SH-SY5Y (cell line): ENCODE data around the gene USP25.

Experiments
- GATA2 ChIP-seq: IDR thresholded peaks from 2 replicates; pipeline ENCODE4 v1.6.1; 2011; ENCODE audit warnings: mild to moderate bottlenecking, low read depth, low read length
- GATA3 ChIP-seq: IDR thresholded peaks from 2 replicates; pipeline ENCODE4 v1.6.1; 2011; ENCODE audit warnings: low read depth, mild to moderate bottlenecking, low read length, moderate library complexity

The USP25 gene, protein sequence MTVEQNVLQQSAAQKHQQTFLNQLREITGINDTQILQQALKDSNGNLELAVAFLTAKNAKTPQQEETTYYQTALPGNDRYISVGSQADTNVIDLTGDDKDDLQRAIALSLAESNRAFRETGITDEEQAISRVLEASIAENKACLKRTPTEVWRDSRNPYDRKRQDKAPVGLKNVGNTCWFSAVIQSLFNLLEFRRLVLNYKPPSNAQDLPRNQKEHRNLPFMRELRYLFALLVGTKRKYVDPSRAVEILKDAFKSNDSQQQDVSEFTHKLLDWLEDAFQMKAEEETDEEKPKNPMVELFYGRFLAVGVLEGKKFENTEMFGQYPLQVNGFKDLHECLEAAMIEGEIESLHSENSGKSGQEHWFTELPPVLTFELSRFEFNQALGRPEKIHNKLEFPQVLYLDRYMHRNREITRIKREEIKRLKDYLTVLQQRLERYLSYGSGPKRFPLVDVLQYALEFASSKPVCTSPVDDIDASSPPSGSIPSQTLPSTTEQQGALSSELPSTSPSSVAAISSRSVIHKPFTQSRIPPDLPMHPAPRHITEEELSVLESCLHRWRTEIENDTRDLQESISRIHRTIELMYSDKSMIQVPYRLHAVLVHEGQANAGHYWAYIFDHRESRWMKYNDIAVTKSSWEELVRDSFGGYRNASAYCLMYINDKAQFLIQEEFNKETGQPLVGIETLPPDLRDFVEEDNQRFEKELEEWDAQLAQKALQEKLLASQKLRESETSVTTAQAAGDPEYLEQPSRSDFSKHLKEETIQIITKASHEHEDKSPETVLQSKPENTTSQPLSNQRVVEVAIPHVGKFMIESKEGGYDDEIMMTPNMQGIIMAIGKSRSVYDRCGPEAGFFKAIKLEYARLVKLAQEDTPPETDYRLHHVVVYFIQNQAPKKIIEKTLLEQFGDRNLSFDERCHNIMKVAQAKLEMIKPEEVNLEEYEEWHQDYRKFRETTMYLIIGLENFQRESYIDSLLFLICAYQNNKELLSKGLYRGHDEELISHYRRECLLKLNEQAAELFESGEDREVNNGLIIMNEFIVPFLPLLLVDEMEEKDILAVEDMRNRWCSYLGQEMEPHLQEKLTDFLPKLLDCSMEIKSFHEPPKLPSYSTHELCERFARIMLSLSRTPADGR

DNA sequence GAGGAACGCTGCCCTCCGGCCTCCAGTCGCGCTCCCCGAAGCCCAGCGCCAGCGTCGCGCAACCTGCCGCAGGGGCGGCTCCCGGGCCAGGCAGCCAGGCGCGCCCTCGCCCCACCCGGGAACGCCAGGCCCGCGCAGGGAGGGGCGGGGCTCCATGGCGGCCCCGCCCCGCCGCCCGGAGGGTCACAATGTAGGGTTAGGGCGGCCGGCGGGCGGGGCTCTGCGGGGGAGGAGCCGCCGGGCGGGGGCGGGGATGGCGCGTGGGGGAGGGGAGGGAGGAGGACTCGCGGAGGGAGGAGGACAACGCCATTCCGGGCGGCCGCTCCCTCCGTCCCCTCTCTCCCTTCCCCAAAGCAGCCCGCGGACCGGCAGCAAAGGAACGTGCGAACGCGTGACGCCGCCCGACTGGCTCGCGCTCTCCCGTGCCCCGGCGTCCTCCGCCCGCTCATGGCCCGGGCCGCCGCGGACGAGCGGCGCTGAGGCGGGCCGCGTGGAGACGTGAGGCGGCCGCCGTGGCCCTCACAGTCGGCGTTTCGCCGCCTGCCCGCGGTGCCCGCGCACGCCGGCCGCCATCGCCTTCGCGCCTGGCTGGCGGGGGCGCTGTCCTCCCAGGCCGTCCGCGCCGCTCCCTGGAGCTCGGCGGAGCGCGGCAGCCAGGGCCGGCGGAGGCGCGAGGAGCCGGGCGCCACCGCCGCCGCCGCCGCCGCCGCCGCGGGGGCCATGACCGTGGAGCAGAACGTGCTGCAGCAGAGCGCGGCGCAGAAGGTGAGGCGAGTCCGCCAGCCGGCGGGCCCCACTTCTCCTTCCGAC lies at the start of gene USP25:
Gene USP25, plus strand, starts transcription at position 309 of the 810 bp plus-strand sequence. Its CDS starts 412 bp downstream, at position 721.
- TF ChIP-seq GATA2 (no peak), GATA3 (no peak)

DNA sequence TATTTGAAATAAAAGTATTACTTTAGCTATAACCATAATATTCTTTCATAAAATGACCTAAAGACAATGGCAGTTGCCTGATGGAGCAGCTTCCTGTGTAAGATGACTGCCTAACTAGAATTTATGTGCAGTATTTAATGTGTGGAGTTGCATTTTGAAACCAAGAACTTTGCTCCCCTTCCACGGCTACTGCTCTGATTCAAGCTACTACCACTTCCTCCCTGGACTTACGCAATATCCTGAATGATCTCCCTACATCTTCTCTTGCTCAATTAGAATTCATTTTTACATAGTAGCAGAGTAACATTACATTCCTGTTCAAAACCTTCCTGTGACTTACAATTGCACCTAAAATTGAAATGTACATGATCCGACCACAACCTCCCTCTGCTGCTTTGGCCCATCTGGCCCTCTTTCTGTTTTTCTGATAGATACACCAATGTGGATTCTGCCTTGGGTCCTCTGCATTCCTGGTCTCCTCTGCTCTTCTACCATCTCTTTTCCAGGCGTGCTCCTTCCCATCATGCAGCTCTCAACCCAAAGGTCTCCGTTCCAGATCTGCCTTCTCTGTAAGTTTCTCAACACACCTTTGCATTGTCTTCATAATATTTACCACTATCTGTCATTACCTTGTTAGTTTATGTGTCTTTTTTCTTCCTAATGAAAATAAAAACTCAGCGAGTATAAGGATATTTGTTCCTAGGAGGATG lies 47.4 kb upstream of the USP25 start:
- no peak for TF ChIP-seq GATA2
- no peak for TF ChIP-seq GATA3

DNA sequence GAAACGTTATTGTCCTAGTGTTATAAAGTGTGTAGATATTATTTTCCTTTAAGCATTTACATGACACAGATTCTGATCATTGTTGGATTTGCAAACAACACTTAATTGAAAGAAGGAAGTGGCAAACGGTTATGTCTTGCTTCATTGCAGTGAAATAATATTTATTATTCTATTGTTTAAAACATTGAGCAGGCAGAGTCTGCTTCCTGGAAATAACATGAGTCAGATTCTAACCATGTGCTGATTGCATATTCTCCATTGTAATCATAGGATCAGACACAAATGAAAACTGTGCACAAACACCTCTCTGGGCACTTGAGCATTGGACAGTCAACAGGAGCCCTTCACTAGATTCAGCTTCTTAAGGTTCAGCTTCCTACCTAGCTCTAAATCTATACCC lies 46.8 kb upstream of the USP25 start:
- TF ChIP-seq GATA3: no peak
- no peak for TF ChIP-seq GATA2

DNA sequence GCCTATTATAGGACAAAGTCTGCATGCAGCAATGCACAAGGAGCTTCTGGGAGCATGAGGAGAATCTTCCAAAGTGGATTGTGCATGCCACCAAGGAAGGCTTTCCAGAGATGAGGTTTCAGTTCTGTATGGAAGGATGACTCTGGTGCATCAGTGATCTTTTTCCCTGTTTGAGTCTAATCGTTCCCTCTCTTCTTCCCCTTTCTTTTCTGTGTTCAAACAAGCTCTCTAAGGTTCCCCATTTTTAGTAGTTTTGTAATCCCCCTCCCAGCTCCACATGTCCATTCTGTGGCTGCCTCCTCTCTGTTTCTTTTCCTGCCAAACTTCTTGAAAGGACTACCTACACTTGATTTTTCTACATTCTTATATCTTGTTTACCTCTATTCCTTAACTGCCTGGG lies 43.3 kb upstream of the USP25 start:
- TF ChIP-seq GATA3 (no peak), GATA2 (no peak)

DNA sequence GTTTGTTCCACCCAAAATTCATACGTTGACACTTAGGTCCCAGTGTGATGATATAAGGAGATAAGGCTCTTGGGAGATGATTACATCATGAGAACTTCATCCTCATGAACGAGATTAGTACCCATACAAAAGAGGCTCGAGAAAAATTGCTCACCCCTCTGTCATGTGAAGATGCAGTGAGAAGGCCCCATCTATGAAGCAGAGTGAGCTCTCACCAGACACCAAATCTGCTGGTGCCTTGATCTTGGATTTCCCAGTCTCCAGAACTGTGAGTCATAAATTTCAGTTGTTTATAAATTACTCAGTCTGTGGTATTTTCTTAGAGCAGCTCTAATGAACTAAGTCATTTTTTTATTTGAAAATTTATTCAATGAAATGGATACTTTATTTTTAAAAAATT lies 42.6 kb upstream of the USP25 start:
- no peak for TF ChIP-seq GATA3
- no peak for TF ChIP-seq GATA2

DNA sequence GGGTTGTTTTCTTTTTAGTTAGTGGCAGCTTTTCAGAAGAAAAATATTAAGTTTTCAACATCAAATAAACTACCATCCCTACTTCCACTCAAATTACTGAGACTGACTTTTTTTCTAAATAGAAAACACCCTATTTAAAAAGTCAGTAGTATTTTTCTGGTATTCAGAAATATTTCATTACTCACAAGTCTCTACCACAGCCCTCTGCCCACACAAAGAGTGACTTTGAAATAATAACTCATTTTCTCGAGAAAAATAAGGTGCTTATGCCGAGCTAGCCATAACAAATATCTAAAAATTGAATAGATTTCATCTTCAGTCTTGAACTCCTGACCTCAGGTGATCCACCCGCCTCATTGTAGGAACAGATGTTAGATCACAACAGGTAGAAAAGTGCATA lies 41.8 kb upstream of the USP25 start:
- TF ChIP-seq GATA2: no peak

DNA sequence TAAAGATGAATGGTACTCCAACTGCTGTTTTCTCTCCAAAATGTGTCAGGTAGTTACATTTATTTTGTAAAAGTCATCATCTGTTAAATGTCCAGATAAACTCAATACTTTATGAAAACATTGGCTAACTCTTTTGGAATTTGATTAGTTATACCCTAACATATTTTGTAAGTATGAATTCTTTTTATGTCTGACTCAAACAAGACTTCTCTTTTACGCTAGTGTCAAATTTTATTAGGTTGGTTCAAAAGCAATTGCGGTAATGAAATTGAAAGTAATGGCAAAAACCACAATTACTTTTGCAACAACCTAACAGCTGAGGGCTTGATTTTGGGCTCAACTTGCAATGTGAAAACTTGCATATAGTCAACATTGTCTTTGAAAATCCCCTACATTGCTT lies 41.0 kb upstream of the USP25 start:
- TF ChIP-seq GATA2 (no peak), GATA3 (no peak)

DNA sequence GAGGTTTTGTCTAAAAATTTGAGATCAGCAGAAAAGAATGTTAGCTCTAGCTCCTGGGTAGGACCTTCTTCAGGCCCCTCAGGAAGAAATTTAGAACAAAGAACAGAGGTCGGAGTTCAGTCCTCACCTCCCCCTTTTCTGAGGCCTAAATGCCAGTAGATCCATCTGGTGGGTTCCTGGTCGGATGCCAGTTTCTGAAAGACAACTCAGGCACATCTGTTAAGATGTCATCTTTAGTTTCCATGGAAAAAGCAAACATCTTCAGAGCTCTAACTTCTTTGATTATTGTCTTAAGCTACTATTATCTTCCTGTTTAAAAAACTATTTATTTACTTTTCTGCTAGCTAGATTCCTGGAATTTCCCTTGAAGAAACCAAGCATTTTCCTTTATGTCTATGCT lies 37.1 kb upstream of the USP25 start:
- TF ChIP-seq GATA2 (no peak), GATA3 (no peak)

DNA sequence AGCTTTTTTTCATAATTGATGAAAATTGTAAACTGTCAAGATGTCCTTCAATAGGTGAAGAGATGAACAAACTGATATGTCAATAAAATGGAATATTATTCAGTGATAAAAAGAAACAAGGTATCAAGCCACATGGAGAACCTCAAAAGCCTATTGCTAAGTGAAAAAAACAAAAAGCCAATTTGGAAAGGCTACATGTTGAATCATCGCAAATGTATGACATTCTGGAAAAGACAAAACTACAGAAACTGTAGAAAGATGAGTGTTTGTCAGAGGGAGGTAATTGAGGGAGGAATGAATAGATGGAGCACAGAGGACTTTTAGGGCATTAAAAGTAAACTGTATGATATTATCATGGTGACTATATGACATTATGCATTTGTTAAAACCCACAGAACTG lies 34.5 kb upstream of the USP25 start:
- TF ChIP-seq GATA3: no peak
- TF ChIP-seq GATA2: no peak

DNA sequence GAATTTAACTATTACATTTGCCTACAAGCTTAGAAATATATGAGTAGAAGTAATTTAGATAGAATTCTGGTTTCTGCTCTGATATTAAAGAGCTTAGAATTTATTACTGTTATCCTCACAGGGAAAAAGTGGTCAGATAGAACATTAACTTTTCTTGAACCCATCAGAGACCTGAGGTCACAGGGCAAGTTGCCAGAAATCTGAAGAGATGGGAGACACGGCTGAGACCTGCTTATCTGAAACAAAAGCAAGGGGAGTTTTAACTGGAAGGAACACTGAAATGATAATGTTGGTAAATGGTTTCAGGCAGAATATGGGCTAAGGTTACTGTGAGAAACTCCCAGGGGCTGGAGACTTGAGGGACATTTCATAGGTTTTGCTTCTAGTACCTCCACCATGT lies 28.0 kb upstream of the USP25 start:
- TF ChIP-seq GATA3 (no peak), GATA2 (no peak)

DNA sequence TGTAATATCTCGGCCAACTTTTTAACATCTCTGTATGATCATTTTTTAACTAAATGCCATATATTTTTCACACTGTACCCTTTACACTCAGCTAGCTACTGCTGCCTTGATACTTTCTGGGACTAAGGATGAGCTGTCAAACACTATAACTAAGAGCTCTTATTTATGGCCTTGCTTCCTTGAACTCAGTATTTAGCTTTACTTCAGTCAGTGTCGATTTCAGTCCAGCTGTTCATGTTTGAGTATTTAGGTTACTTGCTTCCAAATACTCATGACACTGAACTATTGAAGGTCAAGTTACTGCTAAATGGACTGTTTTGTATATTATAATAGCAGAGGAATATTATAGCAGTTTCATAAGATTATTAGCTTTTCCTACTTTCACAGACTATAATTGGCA lies 25.9 kb upstream of the USP25 start:
- TF ChIP-seq GATA2 (no peak), GATA3 (no peak)

DNA sequence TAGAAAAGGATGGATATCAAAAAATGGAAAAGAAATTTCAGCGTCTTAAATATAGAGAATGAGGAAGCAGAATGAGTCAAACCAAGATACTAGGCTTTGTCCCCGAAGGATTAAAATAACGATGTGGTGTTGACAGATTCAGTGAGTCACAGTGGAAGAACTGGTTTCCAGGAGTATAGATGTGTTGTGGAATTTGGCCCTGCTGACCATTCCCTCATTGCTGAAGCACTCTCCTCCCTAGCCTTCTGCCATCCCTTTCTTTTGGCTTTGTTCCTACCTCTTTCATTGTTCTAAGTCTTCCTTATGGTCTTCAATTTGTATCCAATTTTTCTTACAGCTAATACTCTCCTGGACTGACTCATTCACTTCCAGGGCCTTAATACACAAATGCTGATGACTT lies 23.1 kb upstream of the USP25 start:
- no peak for TF ChIP-seq GATA3
- TF ChIP-seq GATA2: no peak

DNA sequence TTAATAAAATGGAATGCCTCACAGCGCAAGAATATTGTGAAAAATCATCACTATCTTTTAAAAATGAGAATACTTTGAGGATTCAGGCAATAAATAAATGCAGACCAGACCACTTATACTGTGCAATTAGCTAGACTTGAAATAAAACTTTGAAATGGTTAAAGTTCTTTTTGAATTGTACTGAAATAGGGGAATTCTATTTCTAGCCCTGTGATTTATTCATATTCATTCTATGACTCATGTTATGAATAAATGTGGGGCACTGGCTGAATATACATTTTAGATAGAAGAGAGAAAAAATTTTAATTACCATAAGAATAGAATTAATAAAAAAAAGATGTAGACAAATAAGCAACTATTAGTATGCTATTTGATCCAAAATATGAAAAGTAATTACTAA lies 16.4 kb upstream of the USP25 start:
- no peak for TF ChIP-seq GATA2
- no peak for TF ChIP-seq GATA3
